Measurements from ENCODE around the gene ZBTB16.

Gene ZBTB16

GRCh38 chr11:114129699-114130098 lies 70.2 kb downstream of the ZBTB16 start:
- H3K4me1 ChIP-seq (ENCODE audit: insufficient read depth, low read length): no peaks in the 10 kb centered on the region
- H3K27ac ChIP-seq (ENCODE audit: low read length): no peak overlapping the region
- H3K36me3 ChIP-seq (ENCODE audit: insufficient read depth, low read depth, low read length): no peaks in the 10 kb centered on the region
- no peak overlapping the region for H3K4me3 ChIP-seq (ENCODE audit: low read length)
- no peaks in the 10 kb centered on the region for H3K9me3 ChIP-seq (ENCODE audit: insufficient read depth, low read depth, low read length)
- H3K9ac ChIP-seq (ENCODE audit: low read depth, low read length): no peak overlapping the region
- no peaks in the 10 kb centered on the region for H3K27me3 ChIP-seq (ENCODE audit: insufficient read depth, low read length)

GRCh38 chr11:114130115-114130576 lies 70.6 kb downstream of the ZBTB16 start:
- no peak overlapping the region for H3K4me3 ChIP-seq (ENCODE audit: low read length)
- H3K27ac ChIP-seq (ENCODE audit: low read length): no peak overlapping the region
- no peaks in the 10 kb centered on the region for H3K27me3 ChIP-seq (ENCODE audit: insufficient read depth, low read length)

GRCh38 chr11:114130629-114131277 lies 71.2 kb downstream of the ZBTB16 start:
- Histone ChIP-seq H3K4me3 (ENCODE audit: low read length) (no peak overlapping the region), H3K27ac (ENCODE audit: low read length) (no peak overlapping the region), H3K27me3 (ENCODE audit: insufficient read depth, low read length) (no peaks in the 10 kb centered on the region), H3K9ac (ENCODE audit: low read depth, low read length) (no peak overlapping the region), H3K4me1 (ENCODE audit: insufficient read depth, low read length) (peaks cover 5% of the 10 kb centered on the region; the same call in 1 of the 2 replicates), H3K9me3 (ENCODE audit: insufficient read depth, low read depth, low read length) (no peaks in the 10 kb centered on the region), H3K36me3 (ENCODE audit: insufficient read depth, low read depth, low read length) (no peaks in the 10 kb centered on the region)

More at GRCh38 chr11:114130115-114130576, 70.6 kb downstream of the ZBTB16 start:
- Histone ChIP-seq H3K9me3 (ENCODE audit: insufficient read depth, low read depth, low read length) (no peaks in the 10 kb centered on the region), H3K4me1 (ENCODE audit: insufficient read depth, low read length) (no peaks in the 10 kb centered on the region), H3K36me3 (ENCODE audit: insufficient read depth, low read depth, low read length) (no peaks in the 10 kb centered on the region), H3K9ac (ENCODE audit: low read depth, low read length) (no peak overlapping the region)

GRCh38 chr11:114131461-114131864 lies 72.0 kb downstream of the ZBTB16 start:
- Histone ChIP-seq H3K9me3 (ENCODE audit: insufficient read depth, low read depth, low read length) (no peaks in the 10 kb centered on the region), H3K4me3 (ENCODE audit: low read length) (no peak overlapping the region), H3K27me3 (ENCODE audit: insufficient read depth, low read length) (no peaks in the 10 kb centered on the region), H3K4me1 (ENCODE audit: insufficient read depth, low read length) (peaks cover 12% of the 10 kb centered on the region), H3K36me3 (ENCODE audit: insufficient read depth, low read depth, low read length) (no peaks in the 10 kb centered on the region), H3K9ac (ENCODE audit: low read depth, low read length) (no peak overlapping the region), H3K27ac (ENCODE audit: low read length) (no peak overlapping the region)

GRCh38 chr11:114132417-114132816 lies 72.9 kb downstream of the ZBTB16 start:
- Histone ChIP-seq H3K36me3 (ENCODE audit: insufficient read depth, low read depth, low read length) (no peaks in the 10 kb centered on the region), H3K27me3 (ENCODE audit: insufficient read depth, low read length) (no peaks in the 10 kb centered on the region), H3K9me3 (ENCODE audit: insufficient read depth, low read depth, low read length) (no peaks in the 10 kb centered on the region), H3K4me1 (ENCODE audit: insufficient read depth, low read length) (peaks cover 12% of the 10 kb centered on the region), H3K4me3 (ENCODE audit: low read length) (no peak overlapping the region), H3K9ac (ENCODE audit: low read depth, low read length) (no peak overlapping the region), H3K27ac (ENCODE audit: low read length) (no peak overlapping the region)

- Histone ChIP-seq H3K4me1 (ENCODE audit: insufficient read depth, low read length) (peaks cover 12% of the 10 kb centered on the region), H3K27ac (ENCODE audit: low read length) (no peak overlapping the region), H3K4me3 (ENCODE audit: low read length) (no peak overlapping the region), H3K9me3 (ENCODE audit: insufficient read depth, low read depth, low read length) (no peaks in the 10 kb centered on the region), H3K9ac (ENCODE audit: low read depth, low read length) (no peak overlapping the region), H3K27me3 (ENCODE audit: insufficient read depth, low read length) (no peaks in the 10 kb centered on the region), H3K36me3 (ENCODE audit: insufficient read depth, low read depth, low read length) (no peaks in the 10 kb centered on the region)
These were observed 73.5 kb downstream of the ZBTB16 start for GRCh38 chr11:114132944-114133394.

- Histone ChIP-seq H3K9ac (ENCODE audit: low read depth, low read length) (no peak overlapping the region), H3K4me1 (ENCODE audit: insufficient read depth, low read length) (peaks cover 12% of the 10 kb centered on the region), H3K36me3 (ENCODE audit: insufficient read depth, low read depth, low read length) (no peaks in the 10 kb centered on the region), H3K9me3 (ENCODE audit: insufficient read depth, low read depth, low read length) (no peaks in the 10 kb centered on the region), H3K27ac (ENCODE audit: low read length) (no peak overlapping the region), H3K27me3 (ENCODE audit: insufficient read depth, low read length) (no peaks in the 10 kb centered on the region), H3K4me3 (ENCODE audit: low read length) (no peak overlapping the region)
These were observed 74.2 kb downstream of the ZBTB16 start for GRCh38 chr11:114133548-114134329.

- H3K4me1 ChIP-seq (ENCODE audit: insufficient read depth, low read length): peaks cover 12% of the 10 kb centered on the region
- H3K4me3 ChIP-seq (ENCODE audit: low read length): no peak overlapping the region
- H3K27me3 ChIP-seq (ENCODE audit: insufficient read depth, low read length): no peaks in the 10 kb centered on the region
- H3K9ac ChIP-seq (ENCODE audit: low read depth, low read length): no peak overlapping the region
- no peak overlapping the region for H3K27ac ChIP-seq (ENCODE audit: low read length)
- H3K36me3 ChIP-seq (ENCODE audit: insufficient read depth, low read depth, low read length): no peaks in the 10 kb centered on the region
- no peaks in the 10 kb centered on the region for H3K9me3 ChIP-seq (ENCODE audit: insufficient read depth, low read depth, low read length)
These were observed 75.4 kb downstream of the ZBTB16 start for GRCh38 chr11:114134870-114135269.

- Histone ChIP-seq H3K27ac (ENCODE audit: low read length) (no peak overlapping the region), H3K4me1 (ENCODE audit: insufficient read depth, low read length) (peaks cover 12% of the 10 kb centered on the region), H3K36me3 (ENCODE audit: insufficient read depth, low read depth, low read length) (no peaks in the 10 kb centered on the region), H3K4me3 (ENCODE audit: low read length) (no peak overlapping the region), H3K9me3 (ENCODE audit: insufficient read depth, low read depth, low read length) (no peaks in the 10 kb centered on the region), H3K9ac (ENCODE audit: low read depth, low read length) (no peak overlapping the region), H3K27me3 (ENCODE audit: insufficient read depth, low read length) (no peaks in the 10 kb centered on the region)
These were observed 76.2 kb downstream of the ZBTB16 start for GRCh38 chr11:114135737-114136151.

- Histone ChIP-seq H3K27ac (ENCODE audit: low read length) (no peak overlapping the region), H3K9ac (ENCODE audit: low read depth, low read length) (no peak overlapping the region), H3K4me3 (ENCODE audit: low read length) (no peak overlapping the region), H3K36me3 (ENCODE audit: insufficient read depth, low read depth, low read length) (no peaks in the 10 kb centered on the region), H3K4me1 (ENCODE audit: insufficient read depth, low read length) (peaks cover 12% of the 10 kb centered on the region), H3K9me3 (ENCODE audit: insufficient read depth, low read depth, low read length) (no peaks in the 10 kb centered on the region), H3K27me3 (ENCODE audit: insufficient read depth, low read length) (no peaks in the 10 kb centered on the region)
These were observed 77.5 kb downstream of the ZBTB16 start for GRCh38 chr11:114136686-114137640.

- no peak overlapping the region for H3K9ac ChIP-seq (ENCODE audit: low read depth, low read length)
These were observed 78.3 kb downstream of the ZBTB16 start for GRCh38 chr11:114137838-114138237.

More at GRCh38 chr11:114137838-114138237, 78.3 kb downstream of the ZBTB16 start:
- no peak overlapping the region for H3K4me3 ChIP-seq (ENCODE audit: low read length)
- no peak overlapping the region for H3K27ac ChIP-seq (ENCODE audit: low read length)
- H3K4me1 ChIP-seq (ENCODE audit: insufficient read depth, low read length): peaks cover 12% of the 10 kb centered on the region
- no peaks in the 10 kb centered on the region for H3K36me3 ChIP-seq (ENCODE audit: insufficient read depth, low read depth, low read length)
- H3K9me3 ChIP-seq (ENCODE audit: insufficient read depth, low read depth, low read length): no peaks in the 10 kb centered on the region
- no peaks in the 10 kb centered on the region for H3K27me3 ChIP-seq (ENCODE audit: insufficient read depth, low read length)

Data from iPS-20b (cell line).